ENCODE measurements around the gene ZNF646. TPM values are rescaled to one million over a fixed set of nuclear protein-coding genes. Genes with fewer than 3 reads are reported as not detected.

ZNF646 gene
- polyA plus RNA-seq, 1 donor = 10.3 TPM

- DNase-seq = peak; percentile 53
Measured at GRCh38 chr16:31108035-31108793, 34.0 kb downstream of the ZNF646 start, which contains the start of gene BCKDK. Gene BCKDK (plus strand): TSS chr16:31108386. CDS start chr16:31109224, 838 bp downstream.

- DNase-seq = no peak
Measured at GRCh38 chr16:31108794-31109558, 34.8 kb downstream of the ZNF646 start.

- DNase-seq = no peak
Measured at GRCh38 chr16:31109622-31110021, 35.4 kb downstream of the ZNF646 start.

GRCh38 chr16:31110106-31111034, 36.1 kb downstream of the ZNF646 start:
- DNase-seq = no peak

GRCh38 chr16:31111881-31112466, 37.8 kb downstream of the ZNF646 start:
- DNase-seq = no peak

GRCh38 chr16:31112711-31113110, 38.5 kb downstream of the ZNF646 start:
- DNase-seq = no peak

GRCh38 chr16:31113121-31114120, 39.2 kb downstream of the ZNF646 start:
- peak; percentile 22 for DNase-seq

GRCh38 chr16:31114468-31114867, 40.2 kb downstream of the ZNF646 start:
- DNase-seq = no peak

GRCh38 chr16:31117384-31118222, 43.4 kb downstream of the ZNF646 start, which contains the start of gene KAT8:
Gene KAT8 (plus strand): TSS chr16:31117664. CDS start chr16:31117682, 18 bp downstream.
- DNase-seq = peak; percentile 98

GRCh38 chr16:31118223-31119155, 44.3 kb downstream of the ZNF646 start:
- no peak for DNase-seq

- DNase-seq = no peak
Measured at GRCh38 chr16:31120129-31120528, 45.9 kb downstream of the ZNF646 start.

GRCh38 chr16:31125844-31126243, 51.6 kb downstream of the ZNF646 start:
- no peak for DNase-seq

GRCh38 chr16:31127182-31127581, 53.0 kb downstream of the ZNF646 start:
- no peak for DNase-seq

- no peak for DNase-seq
Measured at GRCh38 chr16:31128711-31129567, 54.7 kb downstream of the ZNF646 start.

GRCh38 chr16:31129568-31130335, 55.5 kb downstream of the ZNF646 start:
- DNase-seq = no peak

- no peak for DNase-seq
Measured at GRCh38 chr16:31130336-31130891, 56.2 kb downstream of the ZNF646 start.

Measured in left kidney (tissue), 2 donors.